Bronchial smooth muscle cell (primary cell): ENCODE results near the gene ATP5PF. TPM values are rescaled to one million over a fixed set of nuclear protein-coding genes. Genes with fewer than 3 reads are reported as not detected.

ENCODE experiments used
- total RNA-seq: library from RNA; depleted of rRNA; stranded (reverse); fragments of >200 nt; gene quantifications from 2 replicates; pipeline ENCODE4 v1.2.1, GENCODE V29; 2014

The ATP5PF gene
- total RNA-seq = 31.3 and 52.0 TPM in 2 replicates

GRCh38 chr21:25734904-25735645, at the start of gene ATP5PF, which contains the start of gene GABPA:
ATP5PF (minus strand) TSS chr21:25734904; CDS start chr21:25729794, 5,110 bp downstream.
GABPA (plus strand) TSS chr21:25734972; CDS start chr21:25741599, 6,627 bp downstream.

Other genes starting within 250 kb of the ATP5PF start
- 25.0 and 26.0 TPM in 2 replicates for gene MRPL39, start 127.4 kb downstream of the ATP5PF start, total RNA-seq
- gene JAM2, start 95.6 kb downstream of the ATP5PF start, total RNA-seq = 0.69 and 1.4 TPM in 2 replicates
- 17.9 and 25.2 TPM in 2 replicates for gene GABPA, start 68 bp upstream of the ATP5PF start, total RNA-seq